Panc1 (cell line): ENCODE results near the gene TRAPPC1. TPM values are rescaled to one million over a fixed set of nuclear protein-coding genes. Genes with fewer than 3 reads are reported as not detected.

ENCODE experiments used
- ATAC-seq: fragments of 200-7000 bp; cut with Tn5 transposase; 2 replicates; pipeline ENCODE4 v1.9.1; 2020; ENCODE audit warnings: mild to moderate bottlenecking, moderate library complexity
- BruUV-seq: library from RNA; stranded (reverse); fragments of 400-500 nt; replicated peaks from 2 replicates; lab custom pipeline; 2021; lab: Mats Ljungman, UMichigan
- CTCF ChIA-PET: fragments of 300-600 bp; sonication (Branson Sonifier 250); formaldehyde crosslinking; loops from one replicate; lab custom pipeline; 2022; ENCODE audit warnings: antibody characterized with exemption; lab: Charles Lee
- POLR2A ChIA-PET: fragments of 300-600 bp; sonication (Branson Sonifier 250); formaldehyde crosslinking; loops from one replicate; lab custom pipeline; 2022; ENCODE audit warnings: antibody characterized with exemption; lab: Charles Lee
- DNase-seq: peaks from one replicate; pipeline ENCODE4 v3.0.0-alpha.2; 2010; ENCODE audit warnings: low read depth, low spot score
- H3K27ac ChIP-seq: 2 replicates; pipeline ENCODE4 v1.5.1; 2011; ENCODE audit warnings: mild to moderate bottlenecking, low read length, inconsistent platforms
- H3K27me3 ChIP-seq: fragments of 200-500 bp; sonication (Bioruptor generic); 2 replicates; pipeline ENCODE4 v1.6.0; 2014; ENCODE audit warnings: low read length, inconsistent platforms; ENCODE audit not compliant: control insufficient read depth, insufficient read depth
- H3K36me3 ChIP-seq: fragments of 200-500 bp; sonication (Bioruptor generic); 2 replicates; pipeline ENCODE4 v1.5.1; 2014; ENCODE audit warnings: inconsistent platforms, mild to moderate bottlenecking, low read length, moderate library complexity; ENCODE audit not compliant: control insufficient read depth, insufficient read depth
- H3K4me1 ChIP-seq: 2 replicates; pipeline ENCODE4 v1.5.1; 2011; ENCODE audit warnings: inconsistent platforms, mild to moderate bottlenecking, low read length, moderate library complexity; ENCODE audit not compliant: control insufficient read depth, insufficient read depth
- H3K4me3 ChIP-seq, 2 experiments: 2 replicates each; pipeline ENCODE4 v1.5.1; 2011 to 2012; ENCODE audit warnings: low read depth in 2 of 2, low read length in 2 of 2, mild to moderate bottlenecking in 2 of 2, inconsistent platforms in 1 of 2, moderate library complexity in 1 of 2
- H3K9me3 ChIP-seq: fragments of 200-500 bp; sonication (Bioruptor generic); 2 replicates; pipeline ENCODE4 v1.5.1; 2014; ENCODE audit warnings: low read depth, mild to moderate bottlenecking, inconsistent platforms, low read length, moderate library complexity; ENCODE audit not compliant: control insufficient read depth, insufficient read depth
- POLR2AphosphoS5 ChIP-seq: IDR thresholded peaks from 2 replicates; pipeline ENCODE4 v1.6.1; 2012; ENCODE audit warnings: mild to moderate bottlenecking, low read depth, low read length, moderate library complexity
- TCF7L2 ChIP-seq: IDR thresholded peaks from 2 replicates; pipeline ENCODE4 v1.6.1; 2011; ENCODE audit warnings: mild to moderate bottlenecking, low read depth, low read length, inconsistent platforms
- in situ Hi-C: cut with HindIII; loops from 2 replicates; pipeline ENCODE4 v1.10.0; 2016; ENCODE audit warnings: low sequenced_read_pairs, low pct_unique_long_range_greater_than_20kb
- intact Hi-C: fragments of 100-400 bp; cut with micrococcal nuclease; formaldehyde crosslinking; loops from one replicate; pipeline ENCODE4 v1.10.0; 2022; ENCODE audit not compliant: unreplicated experiment
- total RNA-seq: library from RNA; stranded (reverse); gene quantifications from one replicate; pipeline ENCODE4 v1.2.1, GENCODE V29; 2021; ENCODE audit not compliant: unreplicated experiment
- TF ChIP-seq, protein P1 (sequence below), 2 experiments: IDR thresholded peaks; 2 replicates each; pipeline ENCODE4 v1.6.1; 2011 to 2012; ENCODE audit warnings: low read depth in 2 of 2, control low read depth in 1 of 2, low read length in 1 of 2, mild to moderate bottlenecking in 1 of 2, moderate library complexity in 1 of 2; ENCODE audit not compliant: insufficient read depth in 1 of 2
- TF ChIP-seq, protein P2 (sequence below): fragments of 450-650 bp; IDR thresholded peaks from 2 replicates; pipeline ENCODE4 v1.5.1; 2017; ENCODE audit warnings: mild to moderate bottlenecking

TRAPPC1 gene
- total RNA-seq, 1 experiment from 2014 or later = 154 TPM

DNA sequence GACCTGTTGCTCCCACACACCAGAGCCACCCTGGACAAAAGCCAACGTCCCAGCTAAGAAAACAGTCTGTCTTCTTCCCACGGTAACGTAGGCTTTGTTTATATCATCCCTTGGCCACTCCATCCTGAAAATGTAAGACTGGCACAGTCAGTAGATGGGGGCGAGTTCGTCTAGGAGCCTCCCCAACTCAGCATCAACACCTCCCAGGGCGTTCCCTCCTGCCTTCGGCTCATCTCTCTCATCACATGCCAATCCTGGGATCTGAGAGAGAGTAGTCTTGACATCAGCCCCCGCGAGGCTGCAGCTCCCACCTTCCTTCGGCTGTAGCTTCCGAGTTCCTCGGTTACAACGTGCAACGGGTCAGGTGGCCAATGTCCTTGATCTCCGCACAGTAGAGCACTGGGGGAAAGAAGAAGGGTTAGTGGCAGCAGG lies 16.6 kb downstream of the TRAPPC1 start:
- Histone ChIP-seq H3K9me3 (no peaks in the 10 kb centered on the region), H3K27me3 (no peaks in the 10 kb centered on the region), H3K4me1 (peaks cover 10% of the 10 kb centered on the region), H3K4me3 (peak overlapping the region; percentile 59 to 87), H3K36me3 (peaks cover 3% of the 10 kb centered on the region), H3K27ac (peak overlapping the region; percentile 86)
- ATAC-seq = peak; percentile 62
- TF ChIP-seq, protein P1, sequence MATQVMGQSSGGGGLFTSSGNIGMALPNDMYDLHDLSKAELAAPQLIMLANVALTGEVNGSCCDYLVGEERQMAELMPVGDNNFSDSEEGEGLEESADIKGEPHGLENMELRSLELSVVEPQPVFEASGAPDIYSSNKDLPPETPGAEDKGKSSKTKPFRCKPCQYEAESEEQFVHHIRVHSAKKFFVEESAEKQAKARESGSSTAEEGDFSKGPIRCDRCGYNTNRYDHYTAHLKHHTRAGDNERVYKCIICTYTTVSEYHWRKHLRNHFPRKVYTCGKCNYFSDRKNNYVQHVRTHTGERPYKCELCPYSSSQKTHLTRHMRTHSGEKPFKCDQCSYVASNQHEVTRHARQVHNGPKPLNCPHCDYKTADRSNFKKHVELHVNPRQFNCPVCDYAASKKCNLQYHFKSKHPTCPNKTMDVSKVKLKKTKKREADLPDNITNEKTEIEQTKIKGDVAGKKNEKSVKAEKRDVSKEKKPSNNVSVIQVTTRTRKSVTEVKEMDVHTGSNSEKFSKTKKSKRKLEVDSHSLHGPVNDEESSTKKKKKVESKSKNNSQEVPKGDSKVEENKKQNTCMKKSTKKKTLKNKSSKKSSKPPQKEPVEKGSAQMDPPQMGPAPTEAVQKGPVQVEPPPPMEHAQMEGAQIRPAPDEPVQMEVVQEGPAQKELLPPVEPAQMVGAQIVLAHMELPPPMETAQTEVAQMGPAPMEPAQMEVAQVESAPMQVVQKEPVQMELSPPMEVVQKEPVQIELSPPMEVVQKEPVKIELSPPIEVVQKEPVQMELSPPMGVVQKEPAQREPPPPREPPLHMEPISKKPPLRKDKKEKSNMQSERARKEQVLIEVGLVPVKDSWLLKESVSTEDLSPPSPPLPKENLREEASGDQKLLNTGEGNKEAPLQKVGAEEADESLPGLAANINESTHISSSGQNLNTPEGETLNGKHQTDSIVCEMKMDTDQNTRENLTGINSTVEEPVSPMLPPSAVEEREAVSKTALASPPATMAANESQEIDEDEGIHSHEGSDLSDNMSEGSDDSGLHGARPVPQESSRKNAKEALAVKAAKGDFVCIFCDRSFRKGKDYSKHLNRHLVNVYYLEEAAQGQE (IDR thresholded peaks at IDR 0.05; ENCODE audit: insufficient read depth in 1 of 2, low read depth in 2 of 2, low read length in 1 of 2) = no peak
- TF ChIP-seq TCF7L2 = 0 out of 2 replicates have a peak, but pooled peaks have one; percentile 55
- in situ Hi-C loops (no loop called here), intact Hi-C loops (no loop called here)
- TSS peak; percentile 89 for BruUV-seq
- POLR2A ChIA-PET = no interaction called here
- DNase-seq = no peak
- CTCF ChIA-PET = no interaction called here

DNA sequence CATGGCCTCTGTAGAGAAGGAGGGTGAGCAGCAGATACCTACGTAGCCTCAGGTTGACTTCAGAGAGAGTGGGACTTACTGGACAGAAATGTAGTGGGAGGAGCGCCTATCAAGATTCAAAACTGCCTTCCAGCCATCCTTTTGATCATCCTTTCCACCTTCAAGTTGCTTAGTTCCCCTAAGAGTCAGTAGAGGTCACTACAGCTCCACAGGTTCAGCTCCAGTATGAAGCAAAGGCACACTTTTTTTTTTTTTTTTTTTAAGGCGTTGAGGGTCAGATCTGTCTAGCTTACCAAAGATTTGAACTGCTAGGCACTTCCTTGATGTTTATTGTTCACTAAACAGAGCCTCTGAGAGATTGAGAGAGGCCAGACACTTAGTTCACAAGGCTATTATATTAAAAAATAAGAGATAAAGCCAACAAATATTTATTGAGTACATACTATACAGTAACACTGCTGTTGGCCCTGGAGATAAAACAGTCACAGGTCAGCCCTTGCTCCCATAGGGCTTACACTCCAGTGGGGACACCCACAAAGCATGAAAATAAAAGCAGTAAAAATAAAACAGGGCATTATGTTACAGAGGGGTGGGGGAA lies 18.7 kb downstream of the TRAPPC1 start:
- Histone ChIP-seq H3K9me3 (no peaks in the 10 kb centered on the region), H3K27me3 (no peaks in the 10 kb centered on the region), H3K4me1 (peaks cover 10% of the 10 kb centered on the region), H3K4me3 (no peak overlapping the region), H3K36me3 (peaks cover 5% of the 10 kb centered on the region), H3K27ac (no peak overlapping the region)
- peak; percentile 73 for DNase-seq
- CTCF ChIA-PET = interaction anchor here (0.6 to 1.2 kb wide), 8 partner anchors 60 to 129 kb away, joined by 3 to 5 read pairs (median 3); no protein-coding TSS in a partner anchor
- in situ Hi-C loops = no loop called here
- POLR2A ChIA-PET = no interaction called here
- intact Hi-C loops = loop anchor here (1.0 kb wide), 1 partner anchor 75 kb away; no protein-coding TSS in a partner anchor
- BruUV-seq = no TSS peak
- TF ChIP-seq POLR2AphosphoS5 = no peak
- TF ChIP-seq, protein P2, sequence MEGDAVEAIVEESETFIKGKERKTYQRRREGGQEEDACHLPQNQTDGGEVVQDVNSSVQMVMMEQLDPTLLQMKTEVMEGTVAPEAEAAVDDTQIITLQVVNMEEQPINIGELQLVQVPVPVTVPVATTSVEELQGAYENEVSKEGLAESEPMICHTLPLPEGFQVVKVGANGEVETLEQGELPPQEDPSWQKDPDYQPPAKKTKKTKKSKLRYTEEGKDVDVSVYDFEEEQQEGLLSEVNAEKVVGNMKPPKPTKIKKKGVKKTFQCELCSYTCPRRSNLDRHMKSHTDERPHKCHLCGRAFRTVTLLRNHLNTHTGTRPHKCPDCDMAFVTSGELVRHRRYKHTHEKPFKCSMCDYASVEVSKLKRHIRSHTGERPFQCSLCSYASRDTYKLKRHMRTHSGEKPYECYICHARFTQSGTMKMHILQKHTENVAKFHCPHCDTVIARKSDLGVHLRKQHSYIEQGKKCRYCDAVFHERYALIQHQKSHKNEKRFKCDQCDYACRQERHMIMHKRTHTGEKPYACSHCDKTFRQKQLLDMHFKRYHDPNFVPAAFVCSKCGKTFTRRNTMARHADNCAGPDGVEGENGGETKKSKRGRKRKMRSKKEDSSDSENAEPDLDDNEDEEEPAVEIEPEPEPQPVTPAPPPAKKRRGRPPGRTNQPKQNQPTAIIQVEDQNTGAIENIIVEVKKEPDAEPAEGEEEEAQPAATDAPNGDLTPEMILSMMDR = peak; percentile 84
- TF ChIP-seq, protein P1 (IDR thresholded peaks at IDR 0.05; ENCODE audit: insufficient read depth in 1 of 2, low read depth in 2 of 2, low read length in 1 of 2) = no peak
- no peak for ATAC-seq
